ENCODE data around the gene ASPSCR1.

ASPSCR1 gene

DNA sequence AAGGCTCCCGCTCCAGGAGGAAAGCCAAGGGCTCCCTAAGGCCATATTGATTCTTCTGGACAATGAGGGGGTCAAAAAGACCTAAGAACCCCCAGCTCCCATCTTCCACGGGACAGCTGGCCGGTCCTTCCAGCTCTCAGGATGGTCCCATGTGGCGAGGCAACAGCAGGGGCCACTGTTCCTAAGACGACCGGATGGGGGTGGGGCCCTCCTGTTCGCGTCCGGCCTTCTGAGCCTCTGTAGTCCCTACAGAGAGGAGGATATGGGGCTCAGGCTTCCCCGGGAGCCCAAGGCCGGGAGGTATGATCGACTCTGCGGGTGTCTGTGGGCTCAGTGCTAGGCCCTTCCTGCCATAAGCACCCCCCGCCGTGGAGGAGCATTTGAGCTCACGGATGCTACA, 66.1 kb downstream of the ASPSCR1 start:
- no peak for DNase-seq

DNA sequence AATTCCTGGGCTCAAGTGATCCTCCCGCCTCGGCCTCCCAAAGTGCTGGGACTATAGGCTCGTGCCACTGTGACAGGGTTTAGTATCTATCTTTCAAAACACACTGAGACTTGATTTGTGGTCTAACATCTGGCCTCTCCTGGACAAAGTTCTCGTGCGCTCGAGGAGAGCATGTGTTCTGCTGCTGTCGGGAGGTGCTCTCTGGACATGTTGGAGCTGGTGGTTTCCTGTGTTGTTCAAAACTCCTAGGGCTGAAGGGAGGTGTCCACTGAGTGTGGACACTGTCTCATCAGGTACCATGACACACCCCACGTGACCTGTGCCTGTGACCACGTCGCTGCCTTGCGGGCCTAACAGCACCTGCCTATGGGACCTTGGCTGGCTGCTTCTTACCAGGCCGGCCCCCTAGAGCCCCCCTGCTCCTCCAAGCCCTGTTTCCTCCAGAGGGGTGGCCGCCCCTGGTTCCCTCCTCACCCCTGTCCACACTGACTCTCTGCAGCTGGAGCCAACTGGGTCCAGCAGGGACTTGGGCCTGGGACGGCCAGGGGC, 68.6 kb downstream of the ASPSCR1 start:
- DNase-seq: no peak

DNA sequence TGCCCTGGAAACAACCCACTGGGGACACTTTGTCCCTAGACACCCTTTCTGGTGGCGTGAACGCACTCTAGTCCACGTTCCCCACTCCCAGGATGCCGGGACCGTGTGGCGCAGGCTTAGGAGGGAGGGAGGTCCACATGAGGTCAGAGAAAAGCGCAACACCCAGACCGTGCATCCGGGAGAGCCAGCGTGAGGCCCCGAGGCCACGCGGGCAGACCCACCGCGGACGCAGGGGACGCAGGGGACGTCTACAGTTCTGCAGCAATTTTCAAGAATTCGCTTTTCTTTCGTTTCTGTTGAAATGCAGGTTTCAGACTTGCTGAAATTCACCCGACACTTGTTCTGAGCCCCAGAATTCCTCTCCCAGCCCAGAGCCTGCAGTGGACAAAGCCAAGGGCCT, 69.5 kb downstream of the ASPSCR1 start:
- no peak for DNase-seq

DNA sequence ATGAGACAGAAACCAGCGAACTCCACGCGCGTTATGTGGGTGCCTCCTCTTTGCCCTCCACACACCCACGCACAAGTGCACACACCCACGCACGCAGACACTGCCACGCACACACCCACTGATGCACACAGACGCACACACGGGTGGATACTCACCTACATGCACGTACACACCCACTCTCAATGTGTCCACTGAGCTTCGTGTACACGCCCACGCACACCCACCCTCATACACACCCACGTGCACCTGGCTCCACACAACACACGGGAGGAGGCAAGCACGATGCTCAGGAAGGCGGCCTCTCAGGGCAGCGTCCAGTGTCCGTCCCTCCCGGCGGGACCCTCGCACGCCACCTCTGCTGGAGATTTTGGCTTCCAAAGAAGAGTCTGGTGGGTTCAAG, 70.0 kb downstream of the ASPSCR1 start:
- DNase-seq: no peak

GRCh38 chr17:82047914-82048570, 70.6 kb downstream of the ASPSCR1 start:
- no peak for DNase-seq

DNA sequence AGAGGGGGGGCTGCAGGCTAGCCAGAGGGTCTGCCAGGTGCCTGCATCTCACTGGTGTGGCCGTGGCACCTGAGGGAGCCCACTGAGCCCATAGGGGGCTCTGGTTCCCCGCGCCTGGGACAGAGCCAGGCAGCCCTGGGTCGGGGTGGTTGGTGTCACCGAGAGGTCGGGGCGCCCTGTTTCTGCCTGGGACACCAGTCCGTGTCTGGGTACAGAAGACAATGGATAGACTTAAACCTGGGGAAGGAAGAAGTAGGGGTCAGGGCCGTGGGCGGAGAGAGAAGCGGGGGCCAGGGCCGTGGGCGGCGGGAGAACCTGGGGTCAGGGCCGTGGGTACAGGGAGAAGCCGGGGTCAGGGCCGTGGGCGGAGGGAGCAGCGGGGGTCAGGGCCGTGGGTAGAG, 71.1 kb downstream of the ASPSCR1 start:
- no peak for DNase-seq

GRCh38 chr17:82049106-82049505, 71.7 kb downstream of the ASPSCR1 start:
- no peak for DNase-seq

- DNase-seq: no peak
These were observed 72.1 kb downstream of the ASPSCR1 start for GRCh38 chr17:82049521-82049971.

DNA sequence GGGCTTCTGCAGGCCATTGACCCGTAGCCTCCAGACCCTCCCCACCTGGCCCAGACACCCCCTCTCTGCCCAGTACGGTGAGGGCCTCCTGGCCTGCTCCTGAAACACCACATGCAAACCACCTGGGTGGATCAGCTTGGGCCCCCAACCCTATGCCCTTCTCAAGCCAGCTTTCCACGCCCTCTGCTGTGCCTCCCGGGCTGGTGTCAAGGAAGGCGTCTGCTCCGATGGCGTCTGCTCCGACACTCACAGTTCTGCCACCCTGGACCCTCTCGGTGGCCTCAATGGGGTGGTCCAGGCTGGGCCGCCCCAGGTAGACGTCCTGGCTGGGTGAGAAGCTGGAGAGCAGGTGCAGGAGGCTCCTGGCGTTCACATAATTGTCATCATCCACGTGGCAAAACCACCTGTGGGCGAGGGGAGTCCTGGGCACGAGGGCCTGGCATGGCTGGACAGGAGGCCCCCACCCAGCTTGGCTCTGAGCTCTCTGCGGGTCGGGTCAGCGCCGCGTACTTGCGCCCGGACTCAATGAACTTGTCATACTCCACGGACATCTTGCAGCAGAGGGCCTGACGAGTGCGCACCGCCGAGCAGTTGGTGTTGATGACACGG, 72.8 kb downstream of the ASPSCR1 start:
- DNase-seq: no peak

GRCh38 chr17:82050761-82051641, 73.6 kb downstream of the ASPSCR1 start:
- DNase-seq: no peak

- peak; percentile 57 for DNase-seq
These were observed 74.6 kb downstream of the ASPSCR1 start, which contains the start of the genes GPS1 and RFNG for GRCh38 chr17:82051776-82052637. Gene GPS1 (plus strand): TSS chr17:82051898. CDS start chr17:82051932, 34 bp downstream. Gene RFNG (minus strand): TSS chr17:82051811. CDS start chr17:82051766, 45 bp downstream.

DNA sequence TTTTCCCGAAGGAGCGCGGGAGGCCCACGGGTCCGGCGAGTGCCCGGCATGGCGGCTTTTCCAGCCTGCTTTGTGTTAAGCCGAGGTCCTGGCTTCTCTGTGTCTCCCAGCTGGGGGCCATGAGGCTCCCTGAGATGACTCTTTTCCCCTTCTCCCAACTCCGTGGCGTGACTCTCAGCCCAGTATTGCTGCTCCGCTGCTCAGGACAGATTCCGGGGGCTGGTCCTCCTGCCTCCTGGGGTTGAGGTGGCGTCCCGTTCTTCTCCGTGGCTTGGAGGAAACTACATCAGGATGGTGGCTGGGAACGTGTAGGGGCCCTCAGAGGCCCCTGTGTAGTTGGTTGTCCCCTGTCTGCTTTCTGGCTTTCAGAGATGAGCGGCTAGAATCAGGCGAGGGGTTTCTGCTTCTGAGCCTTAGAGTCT, 75.2 kb downstream of the ASPSCR1 start:
- no peak for DNase-seq

GRCh38 chr17:82053130-82053529, 75.7 kb downstream of the ASPSCR1 start:
- DNase-seq: no peak

DNA sequence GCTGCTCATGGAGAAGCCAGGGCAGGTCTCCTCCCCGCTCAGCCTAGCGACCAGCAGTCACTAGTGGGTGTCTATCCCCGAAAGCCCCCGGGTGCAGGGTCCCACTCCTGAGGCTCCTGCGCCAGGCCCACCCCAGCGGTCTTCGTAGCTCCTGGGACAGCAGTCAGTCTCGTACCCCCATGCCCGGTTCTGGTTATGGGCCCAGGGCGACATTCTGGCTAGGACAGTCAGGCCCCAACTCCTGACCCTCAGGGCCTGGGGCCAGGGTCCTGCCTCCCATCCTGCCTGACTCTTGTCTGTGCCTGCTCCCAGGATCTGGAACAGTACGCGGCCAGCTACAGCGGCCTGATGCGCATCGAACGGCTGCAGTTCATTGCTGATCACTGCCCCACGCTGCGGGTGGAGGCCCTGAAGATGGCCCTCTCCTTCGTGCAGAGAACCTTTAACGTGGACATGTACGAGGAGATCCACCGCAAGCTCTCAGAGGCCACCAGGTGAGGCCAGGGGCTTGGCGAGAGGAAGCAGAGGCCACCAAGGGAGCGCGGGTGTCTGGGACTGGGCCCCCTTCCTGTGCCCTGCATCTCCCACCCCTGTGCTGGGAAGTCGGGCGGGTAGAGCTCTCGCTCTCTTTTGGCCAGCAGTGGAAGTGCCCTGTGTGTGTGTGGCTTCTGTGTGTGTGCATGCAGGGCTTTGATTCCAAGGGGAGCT, 76.3 kb downstream of the ASPSCR1 start:
- DNase-seq: no peak

- DNase-seq: no peak
These were observed 77.1 kb downstream of the ASPSCR1 start for GRCh38 chr17:82054351-82055022.

GRCh38 chr17:82055023-82055964, 77.9 kb downstream of the ASPSCR1 start:
- DNase-seq: no peak

DNA sequence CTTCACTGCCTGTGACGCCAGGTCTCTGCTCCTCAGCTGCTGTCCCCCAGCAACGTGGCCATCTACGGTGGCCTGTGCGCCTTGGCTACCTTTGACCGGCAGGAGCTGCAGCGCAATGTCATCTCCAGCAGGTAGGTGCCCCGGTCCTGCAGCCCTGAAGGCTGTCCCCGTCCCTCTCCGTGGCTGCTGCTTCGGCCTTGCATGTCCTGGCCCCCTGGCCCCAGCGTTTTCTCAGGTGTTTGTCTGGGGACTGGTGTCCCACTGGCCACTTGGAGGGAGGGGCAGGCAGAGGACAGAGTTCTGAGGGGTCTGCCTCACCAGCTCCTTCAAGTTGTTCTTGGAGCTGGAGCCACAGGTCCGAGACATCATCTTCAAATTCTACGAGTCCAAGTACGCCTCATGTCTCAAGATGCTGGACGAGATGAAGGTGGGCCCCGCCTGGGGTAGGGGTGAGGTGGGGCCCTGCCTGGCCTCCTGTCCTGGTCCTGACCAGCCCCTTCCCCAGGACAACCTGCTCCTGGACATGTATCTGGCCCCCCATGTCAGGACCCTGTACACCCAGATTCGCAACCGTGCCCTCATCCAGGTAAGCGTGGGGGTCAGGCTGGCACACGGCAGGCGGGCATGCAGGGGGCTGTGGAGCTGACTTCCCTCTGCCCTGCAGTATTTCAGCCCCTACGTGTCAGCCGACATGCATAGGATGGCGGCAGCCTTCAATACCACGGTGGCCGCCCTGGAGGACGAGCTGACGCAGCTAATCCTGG, 78.7 kb downstream of the ASPSCR1 start:
- no peak for DNase-seq

DNA sequence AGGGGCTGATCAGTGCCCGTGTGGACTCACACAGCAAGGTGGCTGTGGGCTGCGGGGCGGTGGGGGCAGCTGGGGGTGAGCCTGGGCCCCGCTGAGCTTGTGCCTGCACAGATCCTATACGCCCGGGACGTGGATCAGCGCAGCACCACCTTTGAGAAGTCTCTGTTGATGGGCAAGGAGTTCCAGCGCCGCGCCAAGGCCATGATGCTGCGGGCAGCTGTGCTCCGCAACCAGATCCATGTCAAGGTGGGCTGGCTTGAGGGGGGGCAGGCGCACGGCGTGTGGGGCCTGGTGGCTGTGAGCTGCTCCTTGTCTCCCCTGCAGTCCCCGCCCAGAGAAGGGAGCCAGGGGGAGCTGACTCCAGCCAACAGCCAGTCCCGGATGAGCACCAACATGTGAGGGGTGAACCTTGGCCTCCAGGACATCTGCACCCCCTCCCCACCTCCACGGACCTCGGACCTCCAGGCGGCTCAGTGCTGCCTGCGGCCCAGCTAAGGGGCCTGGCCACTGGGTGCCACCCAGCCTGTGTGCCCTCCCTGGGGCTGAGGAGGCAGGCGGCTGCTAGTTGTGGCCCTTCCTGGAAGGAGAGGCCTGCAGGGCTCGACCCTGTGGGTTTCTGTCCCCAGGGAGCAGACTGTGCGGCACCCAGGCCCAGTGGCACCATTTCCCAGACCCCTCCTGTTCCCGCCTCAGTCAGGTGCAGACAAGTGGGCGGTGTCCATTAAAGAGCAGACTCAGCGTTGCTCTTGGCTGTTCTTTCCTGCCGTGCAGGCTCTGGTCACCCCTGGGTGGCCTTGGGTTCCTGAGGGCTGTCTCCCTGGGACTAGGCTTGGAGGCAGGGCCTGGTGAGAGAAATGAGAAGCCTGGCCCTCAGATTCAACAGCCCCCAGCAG, 79.5 kb downstream of the ASPSCR1 start:
- DNase-seq: no peak

All from kidney glomerular epithelial cell (primary cell).